Measurements from ENCODE around the gene MYOF.
"Not testable (repeated sequence)": the region's sequence is repeated elsewhere in the genome, so short reads cannot be mapped to it uniquely, and the experiment has no call there.

MYOF gene

GRCh38 chr10:93379731-93380575 is 102.2 kb downstream of the MYOF start:
- no peak for DNase-seq

GRCh38 chr10:93378997-93379730 is 103.0 kb downstream of the MYOF start:
- no peak for DNase-seq

GRCh38 chr10:93378039-93378438 is 104.1 kb downstream of the MYOF start:
- DNase-seq = no peak

GRCh38 chr10:93376372-93377293 is 105.5 kb downstream of the MYOF start:
- peak; percentile 31 for DNase-seq

GRCh38 chr10:93370961-93371360 is 111.2 kb downstream of the MYOF start:
- DNase-seq = no peak

- DNase-seq = no peak
These were observed 112.5 kb downstream of the MYOF start for GRCh38 chr10:93369588-93370164.

- no peak for DNase-seq
These were observed 113.9 kb downstream of the MYOF start for GRCh38 chr10:93368210-93368609.

GRCh38 chr10:93367664-93368063 is 114.5 kb downstream of the MYOF start:
- no peak for DNase-seq

- no peak for DNase-seq
These were observed 117.2 kb downstream of the MYOF start for GRCh38 chr10:93364966-93365365.

GRCh38 chr10:93363891-93364648 is 118.1 kb downstream of the MYOF start:
- no peak for DNase-seq

- DNase-seq = not testable (repeated sequence)
These were observed 123.7 kb downstream of the MYOF start for GRCh38 chr10:93358398-93358797.

- peak; percentile 5 for DNase-seq
These were observed 124.5 kb downstream of the MYOF start for GRCh38 chr10:93357680-93358079.

- DNase-seq = no peak
These were observed 125.6 kb downstream of the MYOF start for GRCh38 chr10:93356516-93356915.

- DNase-seq = no peak
These were observed 129.3 kb downstream of the MYOF start for GRCh38 chr10:93352638-93353383.

- DNase-seq = no peak
These were observed 135.4 kb downstream of the MYOF start for GRCh38 chr10:93346694-93347093.

- DNase-seq = no peak
These were observed 136.0 kb downstream of the MYOF start for GRCh38 chr10:93346108-93346507.

GRCh38 chr10:93344691-93345090 is 137.4 kb downstream of the MYOF start:
- no peak for DNase-seq

- no peak for DNase-seq
These were observed 139.2 kb downstream of the MYOF start for GRCh38 chr10:93342921-93343320.

- no peak for DNase-seq
These were observed 139.8 kb downstream of the MYOF start for GRCh38 chr10:93342366-93342765.

- DNase-seq = no peak
These were observed 144.8 kb downstream of the MYOF start for GRCh38 chr10:93337309-93337721.

GRCh38 chr10:93336678-93337077 is 145.5 kb downstream of the MYOF start:
- DNase-seq = no peak
